ENCODE results near the gene ARNT2.

Gene ARNT2

DNA sequence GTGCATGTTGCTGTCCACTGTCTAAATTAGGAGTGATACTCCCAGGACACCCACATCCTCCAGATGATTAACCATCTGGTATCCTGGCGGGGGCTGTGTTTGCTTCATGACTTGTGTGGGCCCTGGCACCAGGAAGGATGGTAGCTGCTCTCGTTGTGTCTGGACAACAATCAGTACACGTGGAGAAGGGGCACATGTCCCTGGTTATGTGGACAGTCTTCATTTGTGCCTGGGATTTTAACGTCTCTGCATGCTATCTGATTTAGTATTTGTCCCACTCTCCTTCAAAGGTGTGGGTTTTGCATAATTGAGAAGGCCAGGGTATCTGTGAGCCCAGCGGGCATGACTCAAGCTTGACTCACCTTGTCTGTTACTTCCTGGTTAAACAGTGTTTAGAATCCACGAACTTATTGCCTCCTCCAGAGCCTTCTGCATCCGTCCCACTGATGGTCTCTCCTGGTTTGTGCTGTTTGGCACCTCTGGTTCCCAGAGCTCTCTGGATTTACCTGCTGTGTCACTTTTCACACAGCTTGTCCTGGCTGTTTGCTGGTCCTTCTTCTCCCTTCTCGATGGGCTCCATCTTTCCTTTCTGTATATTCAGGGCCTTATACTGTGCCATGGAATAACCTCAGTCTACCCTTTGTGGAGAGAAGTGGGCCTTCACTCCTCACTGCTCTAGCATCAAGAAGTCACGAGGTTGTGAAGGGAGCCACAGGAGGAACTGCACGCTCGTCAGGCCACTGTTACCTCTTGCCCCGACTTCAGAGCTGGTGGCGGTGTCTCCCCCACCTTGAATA lies 32.5 kb downstream of the ARNT2 start:
- Histone ChIP-seq H3K4me3 (ENCODE audit: low read depth, low read length) (no peak overlapping the region), H3K27ac (no peak overlapping the region), H3K27me3 (replicated peaks) (no peaks in the 10 kb centered on the region), H3K36me3 (replicated peaks) (no peaks in the 10 kb centered on the region)
- DNase-seq = no peak
- in situ Hi-C loops (cut with HindIII; ENCODE audit: low pct_ligation_motif_present, low sequenced_read_pairs) = no loop called here
- TF ChIP-seq, protein P1, sequence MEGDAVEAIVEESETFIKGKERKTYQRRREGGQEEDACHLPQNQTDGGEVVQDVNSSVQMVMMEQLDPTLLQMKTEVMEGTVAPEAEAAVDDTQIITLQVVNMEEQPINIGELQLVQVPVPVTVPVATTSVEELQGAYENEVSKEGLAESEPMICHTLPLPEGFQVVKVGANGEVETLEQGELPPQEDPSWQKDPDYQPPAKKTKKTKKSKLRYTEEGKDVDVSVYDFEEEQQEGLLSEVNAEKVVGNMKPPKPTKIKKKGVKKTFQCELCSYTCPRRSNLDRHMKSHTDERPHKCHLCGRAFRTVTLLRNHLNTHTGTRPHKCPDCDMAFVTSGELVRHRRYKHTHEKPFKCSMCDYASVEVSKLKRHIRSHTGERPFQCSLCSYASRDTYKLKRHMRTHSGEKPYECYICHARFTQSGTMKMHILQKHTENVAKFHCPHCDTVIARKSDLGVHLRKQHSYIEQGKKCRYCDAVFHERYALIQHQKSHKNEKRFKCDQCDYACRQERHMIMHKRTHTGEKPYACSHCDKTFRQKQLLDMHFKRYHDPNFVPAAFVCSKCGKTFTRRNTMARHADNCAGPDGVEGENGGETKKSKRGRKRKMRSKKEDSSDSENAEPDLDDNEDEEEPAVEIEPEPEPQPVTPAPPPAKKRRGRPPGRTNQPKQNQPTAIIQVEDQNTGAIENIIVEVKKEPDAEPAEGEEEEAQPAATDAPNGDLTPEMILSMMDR (IDR thresholded peaks at IDR 0.05; ENCODE audit: low read depth, low read length, missing control alignments) = no peak

- Histone ChIP-seq H3K36me3 (replicated peaks) (no peaks in the 10 kb centered on the region), H3K27ac (no peak overlapping the region), H3K4me3 (ENCODE audit: low read depth, low read length) (no peak overlapping the region), H3K27me3 (replicated peaks) (no peaks in the 10 kb centered on the region)
- TF ChIP-seq, protein P1 (IDR thresholded peaks at IDR 0.05; ENCODE audit: low read depth, low read length, missing control alignments) = no peak
- in situ Hi-C loops (cut with HindIII; ENCODE audit: low pct_ligation_motif_present, low sequenced_read_pairs) = no loop called here
- DNase-seq = no peak
Observed at GRCh38 chr15:80437334-80437891, 33.2 kb downstream of the ARNT2 start.

DNA sequence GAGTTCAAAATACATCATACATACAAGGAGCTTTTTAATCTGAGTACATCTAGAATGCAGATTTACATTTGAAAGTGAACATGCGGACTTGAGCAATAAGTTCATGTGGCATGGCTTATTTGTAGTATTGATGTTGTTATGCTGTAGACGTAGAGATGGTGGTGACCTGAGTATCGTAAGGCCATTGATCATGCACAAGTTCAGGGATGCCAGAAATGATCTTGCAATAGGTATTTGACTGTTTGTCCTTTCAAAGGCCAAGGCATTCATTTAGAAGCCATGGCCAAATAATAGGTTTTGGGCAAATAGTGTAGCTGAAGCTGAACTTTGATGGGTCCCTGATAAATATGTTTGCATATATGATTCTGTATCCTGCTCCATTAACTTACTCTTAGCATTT lies 35.0 kb downstream of the ARNT2 start:
- no peaks in the 10 kb centered on the region for H3K27me3 ChIP-seq (replicated peaks)
- no peak overlapping the region for H3K4me3 ChIP-seq (ENCODE audit: low read depth, low read length)
- no peak overlapping the region for H3K27ac ChIP-seq
- DNase-seq = no peak
- H3K36me3 ChIP-seq (replicated peaks) = no peaks in the 10 kb centered on the region
- in situ Hi-C loops (cut with HindIII; ENCODE audit: low pct_ligation_motif_present, low sequenced_read_pairs) = no loop called here
- TF ChIP-seq, protein P1 (IDR thresholded peaks at IDR 0.05; ENCODE audit: low read depth, low read length, missing control alignments) = no peak

- TF ChIP-seq, protein P1 (IDR thresholded peaks at IDR 0.05; ENCODE audit: low read depth, low read length, missing control alignments) = no peak
Observed at GRCh38 chr15:80440024-80440423, 35.8 kb downstream of the ARNT2 start.

DNA sequence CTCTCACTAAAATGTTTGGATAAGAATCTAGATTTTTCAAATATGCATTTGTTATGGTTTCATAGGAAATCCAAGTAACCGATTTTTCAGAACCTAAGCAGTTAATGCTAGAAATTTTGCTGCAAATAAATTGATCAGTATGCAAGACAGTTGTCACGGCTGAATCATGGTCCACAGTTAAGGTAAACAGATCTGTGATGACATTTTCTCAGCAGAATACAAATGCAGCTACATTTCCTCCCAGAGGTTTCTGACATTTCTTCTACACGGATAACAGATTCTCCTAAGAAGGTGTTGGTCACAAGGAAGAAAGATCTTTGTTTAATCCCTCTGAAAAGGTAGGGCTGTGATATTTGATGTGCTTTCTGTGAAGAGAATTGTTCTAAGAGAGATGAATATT lies 36.9 kb downstream of the ARNT2 start:
- no peak for DNase-seq
- no peak overlapping the region for H3K4me3 ChIP-seq (ENCODE audit: low read depth, low read length)
- no peak overlapping the region for H3K27ac ChIP-seq
- H3K27me3 ChIP-seq (replicated peaks) = no peaks in the 10 kb centered on the region
- TF ChIP-seq, protein P1 (IDR thresholded peaks at IDR 0.05; ENCODE audit: low read depth, low read length, missing control alignments) = no peak
- H3K36me3 ChIP-seq (replicated peaks) = no peaks in the 10 kb centered on the region
- in situ Hi-C loops (cut with HindIII; ENCODE audit: low pct_ligation_motif_present, low sequenced_read_pairs) = no loop called here

More at GRCh38 chr15:80440024-80440423, 35.8 kb downstream of the ARNT2 start:
- DNase-seq = no peak
- Histone ChIP-seq H3K27ac (no peak overlapping the region), H3K36me3 (replicated peaks) (no peaks in the 10 kb centered on the region), H3K27me3 (replicated peaks) (no peaks in the 10 kb centered on the region), H3K4me3 (ENCODE audit: low read depth, low read length) (no peak overlapping the region)
- in situ Hi-C loops (cut with HindIII; ENCODE audit: low pct_ligation_motif_present, low sequenced_read_pairs) = no loop called here
